GM12801 (cell line): Measurements from ENCODE around the gene PRKAR1A.

Source experiments
- CTCF ChIP-seq: IDR thresholded peaks from one replicate; pipeline ENCODE4 v1.5.1; 2011; ENCODE audit warnings: control low read depth; ENCODE audit not compliant: insufficient read length; ENCODE audit errors: extremely low read depth

The PRKAR1A gene

GRCh38 chr17:68513932-68514331 is 1.7 kb downstream of the PRKAR1A start:
- TF ChIP-seq CTCF: no peak

- TF ChIP-seq CTCF: no peak
Measured at GRCh38 chr17:68514831-68515635, 2.8 kb downstream of the PRKAR1A start.

- TF ChIP-seq CTCF: no peak
Measured at GRCh38 chr17:68516732-68517131, 4.5 kb downstream of the PRKAR1A start.

- TF ChIP-seq CTCF: no peak
Measured at GRCh38 chr17:68518063-68518815, 6.0 kb downstream of the PRKAR1A start.

- no peak for TF ChIP-seq CTCF
Measured at GRCh38 chr17:68519911-68520310, 7.7 kb downstream of the PRKAR1A start.

- TF ChIP-seq CTCF: no peak
Measured at GRCh38 chr17:68522266-68522665, 10.0 kb downstream of the PRKAR1A start.

- no peak for TF ChIP-seq CTCF
Measured at GRCh38 chr17:68526548-68526947, 14.3 kb downstream of the PRKAR1A start.
